AG08396 (cell line): ENCODE measurements around the gene TNFRSF19.
A peak's percentile ranks its signal among the peaks of the same experiment; 100 is the strongest.

Source experiments
- DNase-seq: peaks from one replicate; pipeline ENCODE4 v3.0.0; 2012; ENCODE audit warnings: low spot score, mixed read lengths

Gene TNFRSF19

GRCh38 chr13:23608138-23608537 lies 37.9 kb downstream of the TNFRSF19 start:
- DNase-seq: no peak

- DNase-seq: peak; percentile 23
Measured at GRCh38 chr13:23608701-23609413, 38.6 kb downstream of the TNFRSF19 start.

GRCh38 chr13:23609414-23609760 lies 39.2 kb downstream of the TNFRSF19 start:
- DNase-seq: peak; percentile 51

GRCh38 chr13:23609874-23610576 lies 39.8 kb downstream of the TNFRSF19 start:
- no peak for DNase-seq

- DNase-seq: no peak
Measured at GRCh38 chr13:23610966-23611491, 40.8 kb downstream of the TNFRSF19 start.

GRCh38 chr13:23612182-23612581 lies 42.0 kb downstream of the TNFRSF19 start:
- DNase-seq: no peak

GRCh38 chr13:23612731-23613130 lies 42.5 kb downstream of the TNFRSF19 start:
- no peak for DNase-seq

GRCh38 chr13:23613596-23613995 lies 43.4 kb downstream of the TNFRSF19 start:
- DNase-seq: no peak

GRCh38 chr13:23615395-23616081 lies 45.3 kb downstream of the TNFRSF19 start:
- no peak for DNase-seq

- no peak for DNase-seq
Measured at GRCh38 chr13:23616228-23616627, 46.0 kb downstream of the TNFRSF19 start.

- no peak for DNase-seq
Measured at GRCh38 chr13:23617551-23618024, 47.4 kb downstream of the TNFRSF19 start.

- peak; percentile 55 for DNase-seq
Measured at GRCh38 chr13:23618341-23618740, 48.1 kb downstream of the TNFRSF19 start.

- no peak for DNase-seq
Measured at GRCh38 chr13:23619068-23619855, 49.0 kb downstream of the TNFRSF19 start.

GRCh38 chr13:23620211-23620610 lies 50.0 kb downstream of the TNFRSF19 start:
- DNase-seq: no peak

- no peak for DNase-seq
Measured at GRCh38 chr13:23620613-23621315, 50.6 kb downstream of the TNFRSF19 start.

GRCh38 chr13:23621316-23621645 lies 51.1 kb downstream of the TNFRSF19 start:
- peak; percentile 71 for DNase-seq

- no peak for DNase-seq
Measured at GRCh38 chr13:23622985-23623384, 52.8 kb downstream of the TNFRSF19 start.

- DNase-seq: no peak
Measured at GRCh38 chr13:23623394-23623793, 53.2 kb downstream of the TNFRSF19 start.

- DNase-seq: no peak
Measured at GRCh38 chr13:23626700-23627099, 56.5 kb downstream of the TNFRSF19 start.

- DNase-seq: no peak
Measured at GRCh38 chr13:23627410-23627809, 57.2 kb downstream of the TNFRSF19 start.

- DNase-seq: no peak
Measured at GRCh38 chr13:23628250-23628649, 58.0 kb downstream of the TNFRSF19 start.
